Activated gamma-delta T cell treated with Interleukin-2 at 50 U/mL for 16 hours (primary cell): Measurements from ENCODE around the gene MSH2.
"Not testable (repeated sequence)": the region's sequence is repeated elsewhere in the genome, so short reads cannot be mapped to it uniquely, and the experiment has no call there.

ENCODE experiments used
- DNase-seq: peaks from one replicate; pipeline ENCODE4 v3.0.0-alpha.2; 2020

The MSH2 gene

DNA sequence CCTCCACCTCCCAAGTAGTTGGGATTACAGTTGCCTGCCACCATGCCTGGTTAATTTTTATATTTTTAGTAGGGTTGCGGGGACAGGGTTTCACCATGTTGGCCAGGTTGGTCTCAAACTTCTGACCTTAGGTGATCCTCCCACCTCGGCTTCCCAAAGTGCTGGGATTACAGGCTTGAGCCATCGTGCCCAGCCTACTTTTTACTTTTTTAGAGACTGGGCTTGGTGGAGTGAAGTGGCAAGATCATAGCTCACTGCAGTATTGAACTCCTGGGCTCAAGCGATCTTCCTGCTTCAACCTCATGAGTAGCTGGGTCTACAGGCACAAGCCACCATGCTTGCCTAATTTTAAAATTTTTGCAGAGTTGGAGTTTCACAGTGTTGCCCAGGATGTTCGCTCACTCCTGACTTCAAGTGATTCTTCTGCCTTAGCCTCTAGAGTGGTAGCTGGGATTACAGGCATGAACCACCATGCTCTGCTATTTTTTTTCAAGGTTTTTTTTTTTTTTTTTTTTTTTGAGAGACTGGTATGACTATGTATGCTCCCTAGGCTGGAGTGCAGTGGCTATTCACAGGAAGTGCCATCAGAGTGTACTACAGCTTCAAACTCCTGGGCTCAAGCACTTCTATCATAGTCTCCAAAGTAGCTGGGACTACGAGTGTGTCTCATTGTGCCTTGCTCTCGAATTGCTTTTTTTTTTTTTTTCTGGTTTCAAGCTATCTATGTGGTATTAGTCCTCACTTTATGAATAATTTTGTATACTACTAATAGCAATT lies 11.9 kb downstream of the MSH2 start:
- DNase-seq: no peak

DNA sequence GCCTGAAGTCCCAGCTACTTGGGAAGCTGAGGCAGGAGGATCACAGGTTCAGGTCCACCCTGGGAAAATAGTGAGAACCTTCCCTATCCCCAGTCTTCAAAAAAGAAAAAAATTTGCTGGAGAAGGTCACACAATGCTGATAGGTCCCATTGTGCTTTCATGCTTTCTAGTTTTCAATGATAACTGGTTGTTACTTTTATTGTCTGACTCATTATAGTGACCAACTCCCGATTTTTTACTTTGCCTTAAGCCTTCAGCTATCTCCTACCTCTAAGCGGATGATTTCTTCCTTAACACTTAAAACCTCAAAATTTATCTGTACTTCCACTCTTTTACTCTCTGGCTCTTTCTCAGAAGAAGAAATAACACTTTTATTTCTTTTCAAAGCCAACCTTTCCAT lies 17.3 kb downstream of the MSH2 start:
- no peak for DNase-seq

DNA sequence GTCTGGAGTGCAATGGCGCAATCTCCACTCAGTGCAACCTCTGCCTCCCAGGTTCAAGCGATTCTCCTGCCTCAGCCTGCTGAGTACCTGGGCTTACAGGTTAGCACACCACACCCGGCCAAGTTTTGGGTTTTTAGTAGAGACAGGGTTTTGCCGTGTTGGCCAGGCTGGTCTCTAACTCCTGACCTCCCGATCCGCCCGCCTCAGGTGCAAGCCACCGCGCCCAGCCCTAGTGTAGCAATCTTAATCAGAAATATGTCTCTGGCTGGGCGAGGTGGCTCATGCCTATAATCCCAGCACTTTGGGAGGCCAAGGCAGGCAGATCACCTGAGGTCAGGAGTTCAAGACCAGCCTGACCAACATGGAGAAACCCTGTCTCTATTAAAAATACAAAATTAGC lies 17.7 kb downstream of the MSH2 start:
- not testable (repeated sequence) for DNase-seq

DNA sequence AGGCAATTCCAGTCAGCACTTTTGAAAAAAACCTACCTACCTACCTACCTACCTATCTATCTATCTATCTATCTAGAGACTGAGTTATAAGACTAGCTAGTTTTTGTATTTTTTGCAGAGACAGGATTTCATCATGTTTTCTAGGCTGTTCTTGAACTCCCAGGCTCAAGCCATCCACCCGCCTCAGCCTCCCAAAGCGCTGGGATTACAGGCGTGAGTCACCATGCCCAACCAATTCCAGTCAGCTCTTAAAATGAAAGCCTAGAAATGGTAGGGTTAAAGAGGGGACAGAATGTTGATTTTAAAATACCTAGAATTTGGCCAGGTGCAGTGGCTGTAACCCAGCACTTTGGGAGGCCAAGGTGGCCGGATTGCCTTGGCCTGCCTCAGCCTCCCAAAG lies 19.1 kb downstream of the MSH2 start:
- no peak for DNase-seq

- no peak for DNase-seq
Measured at GRCh38 chr2:47422560-47422959, 19.6 kb downstream of the MSH2 start.

DNA sequence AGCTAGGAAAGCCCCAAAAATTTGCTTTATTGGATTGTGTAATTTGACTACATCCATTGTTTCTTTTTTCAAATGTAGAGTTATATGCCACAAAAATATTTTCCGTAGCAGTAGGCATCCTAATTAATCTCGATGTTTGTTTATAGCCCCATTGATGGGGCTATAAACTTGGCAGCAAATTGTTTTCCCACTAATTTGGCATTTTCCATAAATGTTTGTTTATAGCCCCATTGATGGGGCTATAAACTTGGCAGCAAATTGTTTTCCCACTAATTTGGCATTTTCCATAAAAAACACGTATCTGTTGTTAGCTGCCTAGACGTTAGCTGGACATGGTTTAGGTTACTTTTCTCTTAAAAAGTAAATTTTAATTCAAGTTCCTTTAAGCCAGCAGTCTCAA lies 23.8 kb downstream of the MSH2 start:
- no peak for DNase-seq

DNA sequence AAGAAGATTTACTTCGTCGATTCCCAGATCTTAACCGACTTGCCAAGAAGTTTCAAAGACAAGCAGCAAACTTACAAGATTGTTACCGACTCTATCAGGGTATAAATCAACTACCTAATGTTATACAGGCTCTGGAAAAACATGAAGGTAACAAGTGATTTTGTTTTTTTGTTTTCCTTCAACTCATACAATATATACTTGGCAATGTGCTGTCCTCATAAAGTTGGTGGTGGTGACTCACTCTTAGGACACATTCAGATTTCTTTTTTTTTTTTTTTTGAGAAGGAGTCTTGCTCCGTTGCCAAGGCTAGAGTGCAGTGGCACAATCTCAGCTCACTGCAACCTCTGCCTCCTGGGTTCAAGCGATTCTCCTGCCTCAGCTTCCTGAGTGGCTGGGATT lies 26.8 kb downstream of the MSH2 start:
- DNase-seq: no peak

- not testable (repeated sequence) for DNase-seq
Measured at GRCh38 chr2:47433006-47433405, 30.1 kb downstream of the MSH2 start.

- not testable (repeated sequence) for DNase-seq
Measured at GRCh38 chr2:47433445-47433844, 30.5 kb downstream of the MSH2 start.

- DNase-seq: no peak
Measured at GRCh38 chr2:47437287-47437686, 34.3 kb downstream of the MSH2 start.

- DNase-seq: no peak
Measured at GRCh38 chr2:47438106-47438505, 35.1 kb downstream of the MSH2 start.

DNA sequence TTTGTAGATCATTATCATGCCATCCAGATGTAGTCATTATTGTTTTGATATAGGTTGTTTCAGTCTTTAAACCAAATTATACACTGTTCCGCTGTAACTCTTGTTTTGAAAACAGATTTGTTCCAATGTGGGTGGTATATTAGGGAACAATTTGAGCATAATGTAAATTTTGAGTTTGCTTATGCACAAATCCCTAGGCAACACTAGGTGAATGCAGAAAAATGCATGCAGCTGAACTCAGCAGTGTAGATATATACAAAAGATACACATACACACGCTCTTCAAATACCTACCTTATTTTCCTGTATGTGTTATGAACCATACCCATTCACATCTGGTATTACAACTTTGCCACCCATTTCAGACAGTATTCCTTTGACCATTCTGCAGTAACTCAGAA lies 35.8 kb downstream of the MSH2 start:
- no peak for DNase-seq

- no peak for DNase-seq
Measured at GRCh38 chr2:47451790-47452189, 48.8 kb downstream of the MSH2 start.

DNA sequence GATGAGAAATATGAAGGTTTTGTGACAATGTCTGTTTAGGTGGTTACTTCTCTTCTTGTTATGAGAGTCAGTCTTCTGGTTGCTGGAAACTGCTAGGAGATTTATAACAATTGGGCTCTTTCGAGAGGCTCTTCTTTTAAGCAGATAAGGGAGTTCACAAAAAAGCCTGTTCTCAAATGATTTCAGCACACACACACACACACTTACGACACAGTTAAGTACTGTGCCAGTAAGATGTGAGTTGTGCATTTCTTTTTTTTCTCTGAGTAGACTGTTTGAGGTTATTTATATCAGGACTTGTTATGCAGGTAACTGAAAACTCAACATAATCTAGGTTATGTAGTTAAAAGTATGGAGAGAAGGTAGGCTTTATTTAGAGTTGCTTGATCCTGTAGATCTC lies 49.8 kb downstream of the MSH2 start:
- DNase-seq: no peak

GRCh38 chr2:47454818-47455217 lies 51.9 kb downstream of the MSH2 start:
- not testable (repeated sequence) for DNase-seq

DNA sequence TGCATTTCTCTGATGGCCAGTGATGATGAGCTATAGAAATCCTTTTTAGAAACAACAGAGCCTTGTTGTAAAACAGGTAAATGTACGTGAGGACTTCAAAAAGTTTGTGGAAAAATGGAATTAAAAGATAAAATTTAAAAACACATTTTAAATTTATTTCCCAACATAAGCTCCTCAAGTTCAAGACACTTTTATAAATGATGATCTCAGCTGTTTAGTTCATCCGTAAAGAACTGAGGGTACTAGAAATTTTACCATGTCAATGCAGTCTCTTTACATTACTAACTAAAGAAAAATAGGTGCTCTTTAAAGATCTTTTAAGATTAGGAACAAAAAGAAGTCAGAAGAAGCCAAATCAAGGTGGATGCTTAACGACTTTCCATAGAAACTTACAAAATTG lies 52.5 kb downstream of the MSH2 start:
- DNase-seq: no peak

- DNase-seq: no peak
Measured at GRCh38 chr2:47456851-47457250, 53.9 kb downstream of the MSH2 start.

DNA sequence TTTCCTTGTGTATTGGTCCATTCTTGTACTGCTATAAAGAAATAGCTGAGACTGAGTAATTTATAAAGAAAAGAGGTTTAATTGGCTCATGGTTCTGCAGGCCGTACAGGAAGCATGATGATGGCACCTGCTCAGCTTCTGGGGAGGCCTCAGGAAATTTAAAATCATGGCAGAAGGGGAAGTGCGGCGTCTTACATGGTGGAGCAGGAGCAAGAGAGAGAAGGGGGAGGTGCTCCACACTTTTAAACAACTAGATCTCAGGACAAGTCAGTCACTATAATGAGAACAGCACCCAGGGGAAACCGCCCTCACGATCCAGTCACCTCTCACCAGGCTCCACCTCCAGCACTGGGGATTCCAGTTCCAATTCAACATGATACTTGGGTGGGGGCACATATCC lies 54.3 kb downstream of the MSH2 start:
- DNase-seq: no peak

- no peak for DNase-seq
Measured at GRCh38 chr2:47459021-47459420, 56.1 kb downstream of the MSH2 start.

- DNase-seq: no peak
Measured at GRCh38 chr2:47460766-47461165, 57.8 kb downstream of the MSH2 start.

DNA sequence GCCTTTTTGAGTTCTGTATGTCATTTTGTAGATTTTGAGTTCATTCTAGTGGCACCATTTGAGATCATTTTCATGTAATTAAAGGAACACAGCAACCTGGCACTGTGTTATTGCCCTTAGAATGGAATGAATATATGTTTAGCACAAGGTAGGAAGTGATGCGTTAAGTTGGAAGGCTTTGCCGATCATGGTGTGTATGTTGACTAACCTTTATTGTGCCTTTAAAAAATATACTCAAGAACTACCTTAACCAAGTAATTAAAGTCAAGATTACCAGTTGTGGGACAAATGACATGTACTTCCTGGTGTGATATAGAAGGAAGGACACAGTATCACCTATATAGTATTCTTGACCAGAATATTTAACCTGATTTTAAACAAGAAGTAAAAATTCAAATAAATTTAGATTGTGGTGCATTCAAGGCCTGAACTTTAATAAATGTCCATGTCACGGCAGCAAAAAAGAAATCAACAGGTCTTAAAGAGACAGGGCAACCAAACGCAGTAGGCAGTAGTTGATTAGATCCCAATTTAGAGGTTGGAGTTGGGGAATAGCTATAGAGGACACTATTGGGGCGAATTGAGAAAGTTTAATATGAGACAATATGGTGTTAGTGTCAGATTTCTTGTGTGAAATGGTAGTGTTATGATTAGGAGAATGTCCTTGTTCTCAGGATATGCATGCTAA lies 68.6 kb downstream of the MSH2 start:
- no peak for DNase-seq

- DNase-seq: no peak
Measured at GRCh38 chr2:47479863-47480262, 76.9 kb downstream of the MSH2 start.

DNA sequence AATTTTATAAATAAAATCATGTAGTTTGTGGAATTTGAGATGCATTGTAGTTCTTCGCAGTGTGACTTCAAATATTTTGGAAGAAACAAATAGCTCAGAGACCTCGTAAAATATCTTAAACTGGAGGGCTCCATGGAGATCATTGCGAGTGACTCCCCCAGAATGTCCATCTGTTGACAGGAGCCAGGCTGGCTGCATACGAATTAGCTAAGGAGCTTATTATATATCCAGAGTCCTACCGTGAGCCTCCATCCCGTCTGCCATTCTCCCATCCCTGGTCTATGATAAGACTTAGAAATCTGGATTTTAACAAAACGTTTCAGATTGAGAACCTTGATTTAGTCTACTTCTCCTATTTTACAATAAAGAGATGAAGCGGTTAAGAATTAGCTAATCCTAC lies 80.2 kb downstream of the MSH2 start:
- DNase-seq: no peak

GRCh38 chr2:47484396-47484795 lies 81.4 kb downstream of the MSH2 start:
- no peak for DNase-seq

- no peak for DNase-seq
Measured at GRCh38 chr2:47485177-47485576, 82.2 kb downstream of the MSH2 start.
